Activated T-helper 1 cell treated with anti-CD3 and anti-CD28 coated beads, Interleukin-2, amount 50 U/mL, for 16 hours (primary cell): ENCODE results near the gene RPS19BP1.

Experiments used
- DNase-seq, 2 donors: peaks; one replicate each; pipeline ENCODE4 v3.0.0-alpha.2; 2020; ENCODE audit warnings: low read depth in 1 of 2, low spot score in 1 of 2

RPS19BP1 gene

DNA sequence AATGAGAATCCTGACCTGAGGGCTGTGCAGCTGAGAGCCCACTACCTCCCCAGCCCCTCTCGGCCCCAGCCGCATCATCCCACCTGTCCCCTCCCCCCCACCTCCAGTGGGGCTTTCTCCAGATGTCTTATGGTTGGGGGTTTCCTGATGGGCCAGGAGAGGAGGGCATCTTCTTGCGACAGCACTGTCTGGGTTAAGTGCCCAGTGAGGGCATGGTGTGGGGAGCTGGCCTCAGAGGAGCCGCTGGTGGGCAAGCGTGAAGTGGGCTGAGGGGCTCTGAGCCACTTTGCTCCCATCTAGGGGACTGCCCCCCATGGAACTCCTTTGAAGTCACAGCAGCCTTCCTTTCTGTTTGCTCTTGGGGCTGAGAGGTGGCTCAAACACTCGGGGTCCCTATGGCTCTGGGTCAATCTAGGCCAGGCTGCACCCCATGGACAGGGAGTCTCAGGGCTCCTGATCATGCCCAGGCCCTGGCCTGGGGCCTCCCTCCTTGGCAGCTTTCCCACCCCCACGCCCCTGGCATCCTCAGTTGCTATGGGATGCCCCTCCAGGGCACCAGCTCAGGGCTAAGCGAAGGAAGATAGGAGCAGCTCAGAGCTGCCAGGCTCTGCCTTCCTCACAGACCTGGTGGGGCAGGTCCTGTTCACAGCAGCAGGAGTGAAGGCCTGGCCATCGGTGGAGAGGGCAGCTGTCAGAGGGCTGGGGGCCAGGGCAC is 41.4 kb downstream of the RPS19BP1 start:
- no peak for DNase-seq

- peak; percentile 45 to 51 for DNase-seq
These were observed 42.3 kb downstream of the RPS19BP1 start for GRCh38 chr22:39490135-39490798.

- DNase-seq: no peak
These were observed 43.2 kb downstream of the RPS19BP1 start for GRCh38 chr22:39489094-39490068.

DNA sequence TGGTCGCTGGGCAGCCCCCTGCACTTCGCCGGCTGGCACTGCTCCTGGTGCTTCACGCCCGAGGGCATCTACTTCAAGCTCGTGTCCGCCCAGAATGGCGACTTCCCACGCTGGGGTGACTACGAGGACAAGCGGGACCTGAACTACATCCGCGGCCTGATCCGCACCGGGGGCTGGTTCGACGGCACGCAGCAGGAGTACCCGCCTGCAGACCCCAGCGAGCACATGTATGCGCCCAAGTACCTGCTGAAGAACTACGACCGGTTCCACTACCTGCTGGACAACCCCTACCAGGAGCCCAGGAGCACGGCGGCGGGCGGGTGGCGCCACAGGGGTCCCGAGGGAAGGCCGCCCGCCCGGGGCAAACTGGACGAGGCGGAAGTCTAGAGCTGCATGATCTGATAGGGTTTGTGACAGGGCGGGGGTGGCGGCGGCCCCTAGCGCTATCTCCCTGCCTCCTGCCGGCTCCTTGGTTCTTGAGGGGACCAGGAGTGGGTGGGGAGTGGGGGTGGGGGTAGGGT is 43.9 kb downstream of the RPS19BP1 start:
- DNase-seq: no peak

DNA sequence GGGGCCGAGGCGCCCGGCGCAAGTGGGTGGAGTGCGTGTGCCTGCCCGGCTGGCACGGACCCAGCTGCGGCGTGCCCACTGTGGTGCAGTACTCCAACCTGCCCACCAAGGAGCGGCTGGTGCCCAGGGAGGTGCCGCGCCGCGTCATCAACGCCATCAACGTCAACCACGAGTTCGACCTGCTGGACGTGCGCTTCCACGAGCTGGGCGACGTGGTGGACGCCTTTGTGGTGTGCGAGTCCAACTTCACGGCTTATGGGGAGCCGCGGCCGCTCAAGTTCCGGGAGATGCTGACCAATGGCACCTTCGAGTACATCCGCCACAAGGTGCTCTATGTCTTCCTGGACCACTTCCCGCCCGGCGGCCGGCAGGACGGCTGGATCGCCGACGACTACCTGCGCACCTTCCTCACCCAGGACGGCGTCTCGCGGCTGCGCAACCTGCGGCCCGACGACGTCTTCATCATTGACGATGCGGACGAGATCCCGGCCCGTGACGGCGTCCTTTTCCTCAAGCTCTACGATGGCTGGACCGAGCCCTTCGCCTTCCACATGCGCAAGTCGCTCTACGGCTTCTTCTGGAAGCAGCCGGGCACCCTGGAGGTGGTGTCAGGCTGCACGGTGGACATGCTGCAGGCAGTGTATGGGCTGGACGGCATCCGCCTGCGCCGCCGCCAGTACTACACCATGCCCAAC is 44.6 kb downstream of the RPS19BP1 start:
- DNase-seq: no peak

- DNase-seq: no peak
These were observed 45.4 kb downstream of the RPS19BP1 start for GRCh38 chr22:39486951-39487825.

GRCh38 chr22:39482768-39483167 is 49.8 kb downstream of the RPS19BP1 start:
- no peak for DNase-seq

DNA sequence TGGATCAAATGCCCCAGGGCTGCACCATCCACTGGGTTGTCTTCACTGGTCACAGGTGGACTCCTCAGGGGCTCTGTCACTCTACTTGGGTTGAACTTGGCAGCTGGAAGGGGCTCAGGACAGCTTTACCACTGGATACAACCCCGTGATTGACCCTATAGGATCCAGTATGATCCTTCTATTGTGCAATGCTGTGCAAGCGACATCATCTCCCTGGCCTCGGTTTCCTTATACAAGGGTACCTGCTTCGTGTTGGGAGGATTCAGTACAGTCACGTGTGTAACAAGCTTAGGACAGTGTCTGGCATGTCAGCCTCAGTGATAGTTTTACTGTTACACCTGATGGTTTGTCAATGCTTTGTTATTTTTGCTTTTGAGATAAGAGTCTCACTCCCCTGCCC is 51.0 kb downstream of the RPS19BP1 start:
- no peak for DNase-seq

GRCh38 chr22:39481054-39481453 is 51.5 kb downstream of the RPS19BP1 start:
- DNase-seq: no peak

- no peak for DNase-seq
These were observed 52.0 kb downstream of the RPS19BP1 start for GRCh38 chr22:39480557-39480956.

DNA sequence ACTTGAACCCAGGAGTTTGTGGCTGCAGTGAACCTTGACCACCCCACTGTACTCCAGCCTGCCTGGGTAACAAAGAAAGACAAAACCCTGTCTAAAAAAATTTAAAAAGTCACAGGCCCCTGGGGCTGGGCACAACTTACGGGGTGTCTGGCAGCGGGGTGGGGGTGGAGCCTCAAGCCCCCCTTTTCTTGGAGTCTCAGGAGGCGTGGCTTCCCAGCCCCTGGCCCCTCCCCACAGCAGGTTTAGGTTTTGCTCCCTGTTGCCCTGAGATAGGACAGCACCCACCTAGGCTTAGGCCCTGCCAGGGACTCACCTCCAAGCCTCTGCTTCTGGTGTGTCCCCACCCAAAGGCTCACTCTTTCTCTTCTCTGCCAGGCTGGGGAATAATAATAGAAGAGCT is 53.3 kb downstream of the RPS19BP1 start:
- DNase-seq: no peak
